ENCODE data around the gene ABCA12.

ABCA12 gene

DNA sequence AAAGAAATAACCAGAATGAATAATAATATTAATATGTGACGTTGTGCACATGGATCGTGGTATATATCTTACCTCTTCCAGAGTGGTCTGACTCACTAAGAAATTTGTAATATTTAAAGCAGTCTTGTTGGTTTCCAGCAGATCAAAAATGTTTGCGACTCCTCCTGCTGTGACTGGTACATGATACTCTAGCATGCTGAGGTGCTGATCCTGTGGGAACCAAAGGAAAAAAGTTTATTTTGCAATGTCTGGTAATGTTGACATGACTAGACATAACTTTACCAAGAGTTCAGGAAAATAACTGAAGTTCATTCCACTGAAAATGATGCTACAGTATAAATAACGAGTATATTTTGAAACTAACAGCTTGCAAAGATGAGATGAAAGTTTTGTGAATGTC, 204.4 kb downstream of the ABCA12 start:
- no peak for DNase-seq

GRCh38 chr2:214904634-214905033, 233.8 kb downstream of the ABCA12 start:
- DNase-seq: no peak

DNA sequence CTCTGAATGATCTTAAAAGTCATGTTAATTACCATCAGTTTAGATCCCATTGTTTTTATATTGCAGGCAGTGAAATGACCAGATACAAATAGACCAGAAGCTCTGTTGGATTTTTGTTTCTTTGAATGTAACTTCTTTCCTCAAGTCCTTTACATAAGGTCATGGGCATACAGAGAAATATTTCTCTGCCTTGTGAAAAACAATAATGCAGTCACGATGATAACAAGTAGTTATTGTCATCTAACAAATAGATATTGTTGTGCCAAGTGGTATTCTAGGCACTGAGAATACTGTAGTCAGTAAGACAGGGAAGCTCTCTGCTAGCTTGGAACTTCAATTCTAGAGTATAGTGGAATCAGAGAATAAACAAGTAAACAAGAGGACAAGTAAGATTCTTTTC, 234.2 kb downstream of the ABCA12 start:
- DNase-seq: no peak

DNA sequence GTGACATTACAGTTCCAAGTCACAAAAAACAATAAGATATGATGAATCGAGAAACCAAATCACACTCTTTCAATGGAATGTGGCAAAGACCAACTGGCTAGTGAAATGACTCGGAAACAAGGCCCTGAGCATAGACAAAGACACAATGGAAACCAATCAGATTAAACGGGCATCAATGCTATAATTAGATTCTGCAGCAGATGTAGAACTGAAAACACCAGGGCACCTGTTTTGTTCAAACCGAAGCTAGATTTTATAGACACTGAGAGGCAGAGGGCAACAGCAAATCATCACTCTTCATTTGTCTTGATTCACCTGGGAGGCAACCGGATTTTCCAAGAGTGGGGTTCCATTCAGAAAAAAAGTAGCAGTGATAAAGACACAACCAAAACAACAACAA, 236.1 kb downstream of the ABCA12 start:
- DNase-seq: no peak

GRCh38 chr2:214899751-214900150, 238.7 kb downstream of the ABCA12 start:
- DNase-seq: no peak

DNA sequence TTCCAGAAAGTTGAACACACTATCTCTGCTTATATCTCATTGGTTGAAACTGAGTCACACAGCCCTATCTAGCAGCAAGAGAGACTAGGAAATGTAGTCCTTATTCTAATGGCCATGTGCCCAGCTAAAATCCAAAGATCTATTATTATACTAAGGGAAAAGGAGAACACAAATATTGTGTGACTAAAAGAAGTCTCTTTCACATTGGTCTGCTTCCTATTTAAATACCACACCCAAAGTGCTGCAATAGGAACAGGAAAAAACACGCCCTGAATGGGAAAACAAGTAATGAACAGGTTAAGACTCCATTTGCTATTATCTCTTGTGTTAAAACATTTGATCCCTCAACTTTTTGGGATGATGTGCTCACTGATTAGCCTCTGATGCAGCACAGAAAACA, 242.2 kb downstream of the ABCA12 start:
- no peak for DNase-seq

- DNase-seq: no peak
These were observed 243.0 kb downstream of the ABCA12 start for GRCh38 chr2:214895469-214895868.

DNA sequence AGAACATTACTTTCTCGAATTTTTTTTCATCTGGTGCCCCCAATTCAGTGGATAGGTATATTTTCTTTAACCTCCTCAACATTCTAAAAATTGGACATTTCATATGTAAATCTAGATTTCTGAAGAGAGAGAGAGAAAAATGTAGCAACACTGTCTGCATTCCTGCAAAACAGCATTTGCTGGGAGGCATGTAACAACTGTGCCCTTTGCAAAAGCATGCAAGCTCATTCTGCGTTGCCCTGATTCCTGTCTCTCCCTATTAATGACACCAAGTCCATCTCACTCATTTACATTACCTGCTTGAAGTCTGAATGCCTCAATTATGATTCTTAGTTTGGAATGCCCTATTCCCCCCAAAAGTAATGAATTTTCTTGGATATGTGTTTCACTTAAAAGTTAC, 249.1 kb downstream of the ABCA12 start:
- no peak for DNase-seq

- no peak for DNase-seq
These were observed 256.7 kb downstream of the ABCA12 start for GRCh38 chr2:214881647-214882202.
